IPS-11a (cell line): Measurements from ENCODE around the gene ARHGAP24.

Experiments
- H3K4me3 ChIP-seq: one replicate; pipeline ENCODE4 v1.5.1; 2013; ENCODE audit warnings: low read depth, low read length, control low read depth

ARHGAP24 gene

GRCh38 chr4:85577307-85577706, 102.4 kb downstream of the ARHGAP24 start:
- H3K4me3 ChIP-seq, result no peak overlapping the region

- H3K4me3 ChIP-seq, result no peak overlapping the region
Observed at GRCh38 chr4:85579942-85580341, 105.0 kb downstream of the ARHGAP24 start.

GRCh38 chr4:85580489-85580888, 105.5 kb downstream of the ARHGAP24 start:
- no peak overlapping the region for H3K4me3 ChIP-seq

- H3K4me3 ChIP-seq, result no peak overlapping the region
Observed at GRCh38 chr4:85587952-85588351, 113.0 kb downstream of the ARHGAP24 start.

- H3K4me3 ChIP-seq, result no peak overlapping the region
Observed at GRCh38 chr4:85591406-85592098, 116.6 kb downstream of the ARHGAP24 start.

GRCh38 chr4:85595098-85595775, 120.3 kb downstream of the ARHGAP24 start:
- H3K4me3 ChIP-seq, result no peak overlapping the region

- H3K4me3 ChIP-seq, result no peak overlapping the region
Observed at GRCh38 chr4:85595796-85596559, 121.0 kb downstream of the ARHGAP24 start.

GRCh38 chr4:85598936-85599335, 124.0 kb downstream of the ARHGAP24 start:
- no peak overlapping the region for H3K4me3 ChIP-seq

GRCh38 chr4:85600501-85600900, 125.6 kb downstream of the ARHGAP24 start:
- no peak overlapping the region for H3K4me3 ChIP-seq

GRCh38 chr4:85603437-85604336, 128.7 kb downstream of the ARHGAP24 start:
- no peak overlapping the region for H3K4me3 ChIP-seq

- H3K4me3 ChIP-seq, result no peak overlapping the region
Observed at GRCh38 chr4:85606505-85606904, 131.6 kb downstream of the ARHGAP24 start.

GRCh38 chr4:85607624-85608023, 132.7 kb downstream of the ARHGAP24 start:
- H3K4me3 ChIP-seq, result no peak overlapping the region

GRCh38 chr4:85610450-85610849, 135.5 kb downstream of the ARHGAP24 start:
- H3K4me3 ChIP-seq, result no peak overlapping the region

- no peak overlapping the region for H3K4me3 ChIP-seq
Observed at GRCh38 chr4:85611661-85612060, 136.7 kb downstream of the ARHGAP24 start.

GRCh38 chr4:85613901-85614300, 139.0 kb downstream of the ARHGAP24 start:
- no peak overlapping the region for H3K4me3 ChIP-seq

GRCh38 chr4:85615952-85616351, 141.0 kb downstream of the ARHGAP24 start:
- H3K4me3 ChIP-seq, result no peak overlapping the region

GRCh38 chr4:85617202-85617601, 142.3 kb downstream of the ARHGAP24 start:
- no peak overlapping the region for H3K4me3 ChIP-seq

- no peak overlapping the region for H3K4me3 ChIP-seq
Observed at GRCh38 chr4:85632981-85633380, 158.0 kb downstream of the ARHGAP24 start.

GRCh38 chr4:85637778-85638177, 162.8 kb downstream of the ARHGAP24 start:
- H3K4me3 ChIP-seq, result no peak overlapping the region

GRCh38 chr4:85639946-85640345, 165.0 kb downstream of the ARHGAP24 start:
- H3K4me3 ChIP-seq, result no peak overlapping the region
